CD4-positive, alpha-beta T cell treated with Interleukin-15 for 1 hour (primary cell): ENCODE results near the gene ANKRD2.
"Not testable (repeated sequence)": the region's sequence is repeated elsewhere in the genome, so short reads cannot be mapped to it uniquely, and the experiment has no call there.

ENCODE experiments used
- DNase-seq: peaks from one replicate; pipeline ENCODE4 v3.0.0-alpha.2; 2020

Gene ANKRD2

DNA sequence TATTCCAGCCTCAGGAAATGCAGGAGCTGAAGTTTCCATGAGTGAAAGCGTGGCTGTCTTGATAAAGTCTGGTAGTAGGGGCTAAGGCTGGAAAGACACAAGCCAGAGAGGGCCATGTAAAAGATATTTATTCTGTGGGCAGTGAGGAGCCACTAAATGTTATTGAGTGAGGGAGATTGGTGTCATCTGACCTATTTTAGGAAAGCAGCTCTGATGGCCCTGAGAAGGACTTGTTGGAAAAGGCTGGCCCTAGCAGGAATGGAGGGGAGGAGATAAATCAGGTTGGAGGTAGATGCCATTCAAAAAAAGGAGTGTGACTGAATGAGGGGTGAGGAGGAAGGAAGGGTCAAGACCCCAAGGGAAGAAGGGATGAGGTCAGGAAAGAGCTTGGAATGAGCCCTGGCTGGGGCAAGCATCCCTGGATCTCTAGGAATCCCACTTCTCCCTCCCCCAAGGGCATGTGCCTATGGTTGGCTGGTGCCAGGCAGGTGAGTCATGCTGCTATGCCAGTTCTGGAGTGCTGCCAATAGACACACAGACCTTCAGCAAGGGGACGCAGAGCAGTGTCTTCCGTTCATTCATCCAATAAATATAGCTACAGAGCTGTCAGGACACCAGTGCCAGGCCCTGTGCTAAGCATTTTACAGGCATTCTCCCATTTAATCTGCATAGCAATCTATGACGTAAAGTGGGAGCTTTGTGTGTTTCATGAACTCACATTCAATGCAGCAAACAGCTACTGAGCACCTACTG, 2.0 kb downstream of the ANKRD2 start:
- no peak for DNase-seq

DNA sequence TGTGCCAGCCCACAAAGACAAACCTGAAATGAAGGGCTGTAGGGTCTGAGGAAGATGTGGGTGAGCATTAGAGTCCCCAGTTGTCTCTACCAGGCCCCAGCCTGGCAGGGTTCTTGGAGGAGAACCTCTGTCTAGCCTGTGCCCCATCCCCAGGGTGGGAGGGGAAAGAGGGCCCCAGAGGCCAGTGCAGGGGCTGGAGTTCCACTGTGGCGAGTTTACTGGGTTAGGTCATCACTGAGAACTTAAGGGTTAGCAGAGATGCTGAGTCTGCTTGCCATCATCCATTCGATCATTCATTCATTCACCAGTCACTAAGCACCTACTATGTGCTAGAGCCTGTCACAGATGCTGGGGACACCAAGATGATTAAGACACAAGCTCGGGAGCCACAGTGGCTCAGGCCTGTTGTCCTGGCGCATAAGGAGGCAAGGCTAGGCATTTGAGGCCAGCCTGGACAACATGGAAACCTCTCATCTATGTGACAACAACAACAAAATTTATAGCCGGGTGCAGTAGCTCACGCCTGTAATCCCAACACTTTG, 2.6 kb downstream of the ANKRD2 start:
- DNase-seq: no peak

DNA sequence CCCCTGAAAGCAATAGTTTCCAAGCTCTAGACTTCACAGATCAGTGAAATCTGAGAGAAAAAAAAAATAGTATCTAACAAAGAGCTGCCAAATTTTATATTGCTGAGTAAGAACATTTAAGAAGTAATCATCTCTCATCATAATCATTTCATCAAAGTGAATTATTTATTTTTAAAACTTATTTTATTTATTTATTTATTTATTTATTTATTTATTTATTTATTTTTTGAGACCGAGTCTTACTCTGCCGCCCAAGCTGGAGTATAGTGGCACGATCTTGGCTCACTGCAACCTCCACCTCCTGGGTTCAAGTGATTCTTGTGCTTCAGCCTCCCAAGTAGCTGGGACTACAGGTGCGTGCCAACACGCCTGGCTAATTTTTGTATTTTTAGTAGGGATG, 3.9 kb downstream of the ANKRD2 start:
- not testable (repeated sequence) for DNase-seq

DNA sequence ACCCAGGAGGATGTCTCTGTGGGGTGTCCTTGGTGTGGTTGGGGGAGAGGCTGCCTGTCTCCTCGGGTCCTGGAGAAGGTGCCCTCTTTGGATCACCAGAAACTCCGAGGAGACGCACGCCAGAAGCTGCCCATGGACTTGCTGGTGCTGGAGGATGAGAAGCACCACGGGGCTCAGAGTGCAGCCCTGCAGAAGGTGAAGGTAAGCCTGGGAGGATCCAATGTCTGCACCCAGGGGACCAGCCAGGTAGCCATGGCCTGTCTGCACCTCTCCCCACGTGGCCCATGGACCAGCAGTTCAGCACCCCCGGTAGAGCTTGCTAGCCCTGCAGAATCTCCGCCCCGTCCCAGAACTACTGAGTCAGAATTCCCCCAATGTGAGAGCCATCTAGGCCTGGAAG, 5.1 kb downstream of the ANKRD2 start:
- no peak for DNase-seq

DNA sequence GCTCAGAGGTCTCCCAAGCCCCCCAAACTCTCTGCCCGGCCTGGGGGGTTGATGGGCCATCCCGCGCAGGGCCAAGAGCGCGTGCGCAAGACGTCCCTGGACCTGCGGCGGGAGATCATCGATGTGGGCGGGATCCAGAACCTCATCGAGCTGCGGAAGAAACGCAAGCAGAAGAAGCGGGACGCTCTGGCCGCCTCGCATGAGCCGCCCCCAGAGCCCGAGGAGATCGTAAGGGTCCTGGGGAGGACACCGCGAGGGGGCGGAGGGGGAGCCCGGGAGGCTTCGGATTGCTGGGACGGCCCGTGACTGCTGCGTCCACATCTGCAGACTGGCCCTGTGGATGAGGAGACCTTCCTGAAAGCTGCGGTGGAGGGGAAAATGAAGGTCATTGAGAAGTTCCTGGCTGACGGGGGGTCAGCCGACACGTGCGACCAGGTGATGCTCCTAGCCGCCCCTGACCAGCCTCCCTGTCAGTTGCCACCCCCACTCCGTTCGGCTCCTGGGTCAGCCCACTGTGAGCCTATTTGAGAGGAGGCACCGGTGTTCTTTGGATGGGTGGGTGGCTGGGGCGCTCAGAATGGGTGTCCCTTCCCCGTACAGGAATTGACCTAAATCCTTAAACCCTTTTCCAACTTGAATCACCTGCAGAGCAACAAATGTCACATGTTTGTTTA, 5.7 kb downstream of the ANKRD2 start:
- DNase-seq: no peak

DNA sequence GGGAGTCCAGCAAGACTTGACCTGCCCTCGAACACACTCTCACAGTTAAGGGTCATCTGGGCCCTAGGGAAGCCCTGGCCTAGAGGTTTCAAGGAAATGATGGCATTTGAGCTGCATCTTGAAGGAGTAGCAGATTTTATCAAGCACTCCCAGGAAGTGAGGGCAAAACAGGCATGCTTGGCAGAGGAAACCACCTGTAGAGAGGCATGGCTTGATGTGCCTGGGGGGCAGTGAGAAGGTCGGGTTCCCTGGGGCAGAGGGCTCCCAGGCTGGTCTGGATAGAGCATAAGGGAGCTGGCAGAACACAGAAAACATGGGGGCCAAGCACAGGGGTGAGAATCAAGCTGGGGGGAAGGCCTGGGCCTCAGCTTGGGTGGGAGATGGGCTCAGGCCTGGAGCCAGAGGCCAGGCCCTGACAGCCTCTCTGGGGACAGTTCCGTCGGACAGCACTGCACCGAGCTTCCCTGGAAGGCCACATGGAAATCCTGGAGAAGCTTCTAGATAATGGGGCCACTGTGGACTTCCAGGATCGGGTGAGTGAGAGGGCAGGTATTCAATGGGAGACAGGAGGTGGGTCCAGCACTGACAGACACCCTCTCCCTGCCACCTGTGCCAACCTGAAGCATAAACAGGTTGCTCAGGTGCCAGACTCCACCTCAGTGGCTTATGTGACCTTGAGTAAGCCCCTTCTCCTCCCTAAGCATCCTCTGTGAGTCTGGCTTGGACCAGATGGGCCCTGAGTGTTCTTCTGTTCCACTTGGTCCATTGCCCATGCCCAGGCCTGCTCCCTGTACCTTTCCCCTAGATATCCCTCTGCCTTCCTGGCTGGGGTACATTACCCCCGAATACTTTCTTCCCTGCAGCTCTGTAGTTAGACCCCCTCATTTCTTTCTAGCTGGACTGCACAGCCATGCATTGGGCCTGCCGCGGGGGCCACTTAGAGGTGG, 8.1 kb downstream of the ANKRD2 start:
- DNase-seq: no peak

DNA sequence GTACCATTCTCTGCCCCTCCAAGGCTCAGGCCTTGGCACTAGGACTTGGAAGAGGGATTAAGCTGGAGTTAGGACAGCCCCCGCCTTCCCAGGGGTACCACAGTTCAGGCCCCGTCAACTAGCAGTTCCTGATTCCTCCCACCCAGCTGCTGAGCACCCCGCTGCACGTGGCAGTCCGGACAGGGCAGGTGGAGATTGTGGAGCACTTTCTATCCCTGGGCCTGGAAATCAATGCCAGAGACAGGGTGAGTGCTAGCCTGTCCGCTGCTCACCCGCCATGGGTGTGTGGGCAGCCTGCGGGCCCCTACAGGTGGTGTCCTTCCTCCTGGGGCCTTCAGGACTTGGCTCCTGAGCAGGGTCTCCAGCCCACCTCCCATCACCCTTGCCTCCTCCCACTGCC, 9.6 kb downstream of the ANKRD2 start:
- DNase-seq: no peak

DNA sequence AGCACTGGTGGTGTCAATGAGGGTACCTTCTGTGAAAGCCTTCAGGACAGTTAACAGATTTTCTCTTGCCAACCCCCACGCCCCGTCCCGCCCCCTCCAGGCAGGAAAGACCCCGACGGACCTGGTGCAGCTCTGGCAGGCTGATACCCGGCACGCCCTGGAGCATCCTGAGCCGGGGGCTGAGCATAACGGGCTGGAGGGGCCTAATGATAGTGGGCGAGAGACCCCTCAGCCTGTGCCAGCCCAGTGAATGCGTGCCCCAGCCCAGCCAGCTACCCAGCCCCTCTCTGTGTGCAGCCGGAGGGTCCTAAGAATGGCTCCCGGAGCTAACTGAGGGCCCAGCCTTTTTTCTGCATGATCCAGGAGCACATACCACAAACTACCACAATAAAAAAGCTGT, 10.9 kb downstream of the ANKRD2 start:
- no peak for DNase-seq

DNA sequence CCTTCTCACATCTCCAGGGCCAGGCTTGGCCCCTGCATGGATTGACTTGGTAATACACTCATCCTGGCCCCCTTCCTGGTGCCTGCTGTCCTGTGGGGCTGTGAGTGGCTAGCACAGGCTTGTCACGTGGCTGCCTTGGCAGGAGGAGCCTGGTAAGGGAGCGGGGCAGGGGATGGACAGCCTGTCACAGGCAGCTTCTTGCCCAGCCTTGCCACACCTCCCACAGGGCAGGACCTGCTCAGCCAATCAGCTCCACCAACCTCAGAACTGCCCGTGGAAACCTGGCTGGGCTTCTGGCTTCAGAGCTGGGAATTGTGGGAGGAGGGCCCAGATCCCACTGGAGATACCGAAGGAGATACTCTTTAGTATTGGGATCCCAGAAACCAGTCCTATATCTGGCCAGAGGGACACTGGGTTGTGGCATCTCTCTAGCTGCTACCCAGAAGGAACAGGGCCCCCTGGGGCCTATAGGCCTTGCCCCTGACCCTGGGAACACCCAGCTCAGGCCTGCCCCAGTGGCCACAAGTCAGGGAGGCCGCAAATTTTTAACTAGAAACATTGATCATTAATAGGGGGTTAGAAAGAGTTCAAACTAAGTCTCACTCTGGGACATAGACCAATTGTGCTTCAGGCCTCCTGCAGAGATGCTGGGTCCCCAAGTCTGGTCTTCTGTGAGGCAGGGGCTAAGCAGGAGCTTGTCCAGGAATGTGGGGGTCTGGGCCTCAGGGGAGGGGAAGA, 11.7 kb downstream of the ANKRD2 start, which contains the start of gene HOGA1:
Gene HOGA1, plus strand, starts transcription at position 330 of the 738 bp plus-strand sequence. Its CDS starts 315 bp downstream, at position 645.
- no peak for DNase-seq

DNA sequence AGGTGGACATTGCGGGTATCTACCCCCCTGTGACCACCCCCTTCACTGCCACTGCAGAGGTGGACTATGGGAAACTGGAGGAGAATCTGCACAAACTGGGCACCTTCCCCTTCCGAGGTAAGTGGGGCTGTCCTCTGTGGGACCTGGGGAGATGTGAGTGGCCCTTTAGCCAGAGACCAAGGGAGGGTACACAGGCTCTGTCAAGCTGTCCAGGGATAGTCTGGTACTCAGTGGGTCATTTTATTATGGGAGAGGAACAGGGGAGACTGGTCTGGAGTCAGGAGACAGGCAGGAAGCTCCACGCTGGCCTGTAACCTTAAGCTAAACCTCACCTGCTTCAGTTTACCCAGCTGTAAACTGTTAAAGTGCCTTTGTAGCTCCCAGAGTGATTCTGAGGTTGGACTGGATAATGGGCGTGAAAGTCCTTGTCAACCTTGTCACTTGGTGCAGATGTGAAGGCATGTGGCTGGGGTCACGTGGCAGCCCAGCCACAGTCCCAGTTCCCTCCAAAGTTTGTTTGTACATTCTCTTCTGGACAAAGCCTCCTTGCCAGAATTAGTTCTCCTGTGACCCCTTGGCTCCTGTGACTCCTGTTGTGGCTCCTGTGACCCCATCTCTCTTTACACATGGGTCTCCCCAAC, 12.3 kb downstream of the ANKRD2 start:
- DNase-seq: no peak

DNA sequence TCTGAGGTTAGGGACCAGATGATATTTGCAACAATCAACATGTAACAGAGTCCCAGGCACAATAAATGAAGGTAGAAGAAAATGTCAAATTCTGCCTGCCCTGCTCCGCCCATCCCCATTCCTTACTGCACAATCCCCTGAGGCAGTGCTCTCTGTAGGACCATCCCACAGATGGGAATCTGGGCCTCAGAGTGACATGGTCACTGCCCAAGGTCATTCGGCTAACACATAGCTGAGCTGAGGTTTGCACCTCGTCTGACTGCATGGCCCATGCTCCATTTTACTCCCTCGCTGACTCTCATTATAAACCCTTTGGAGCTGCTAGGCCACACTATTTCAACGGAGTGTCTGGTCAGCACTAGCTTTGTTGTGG, 12.8 kb downstream of the ANKRD2 start:
- DNase-seq: no peak

DNA sequence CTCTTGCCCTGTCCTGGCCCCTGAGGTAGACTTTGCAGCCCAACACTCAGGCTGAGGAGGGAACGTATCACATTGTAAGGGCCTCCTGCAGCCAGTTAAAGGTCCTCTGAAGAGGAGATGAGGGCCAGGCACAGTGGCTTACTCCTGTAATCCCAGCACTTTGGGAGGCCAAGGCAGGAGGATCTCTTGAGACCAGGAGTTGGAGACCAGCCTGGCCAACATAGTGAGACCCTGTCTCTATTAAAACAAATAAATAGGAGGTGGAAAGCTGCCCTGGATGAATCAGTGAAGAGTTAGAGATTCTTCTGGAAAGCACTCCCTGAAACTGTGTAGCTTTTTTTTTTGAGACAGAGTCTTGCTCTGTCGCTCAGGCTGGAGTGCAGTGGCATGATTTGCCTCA, 14.6 kb downstream of the ANKRD2 start:
- DNase-seq: no peak

DNA sequence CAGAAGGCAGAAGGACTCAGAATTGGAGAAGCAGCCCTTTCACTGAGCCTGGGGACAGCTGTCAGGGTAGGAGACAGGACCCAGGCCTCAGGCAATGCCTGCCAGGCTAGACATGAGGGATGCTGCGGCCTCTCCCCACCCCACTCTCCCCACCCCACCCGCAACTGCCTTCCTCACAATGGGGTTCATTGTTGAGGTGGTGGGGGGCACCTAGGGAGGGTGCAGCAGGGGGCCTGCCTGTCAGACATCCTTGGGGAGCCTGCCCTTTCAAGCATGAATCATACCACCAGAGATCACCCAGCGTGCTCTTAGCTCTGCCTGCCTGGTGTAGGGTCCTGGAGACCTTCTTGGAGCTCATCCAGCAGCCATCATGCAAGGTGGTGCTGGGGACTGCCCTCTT, 16.9 kb downstream of the ANKRD2 start, which contains the start of gene C10orf62:
Gene C10orf62, plus strand, starts transcription at position 243 of the 400 bp plus-strand sequence. CDS start 177 bp downstream, outside the sequence.
- DNase-seq: no peak

DNA sequence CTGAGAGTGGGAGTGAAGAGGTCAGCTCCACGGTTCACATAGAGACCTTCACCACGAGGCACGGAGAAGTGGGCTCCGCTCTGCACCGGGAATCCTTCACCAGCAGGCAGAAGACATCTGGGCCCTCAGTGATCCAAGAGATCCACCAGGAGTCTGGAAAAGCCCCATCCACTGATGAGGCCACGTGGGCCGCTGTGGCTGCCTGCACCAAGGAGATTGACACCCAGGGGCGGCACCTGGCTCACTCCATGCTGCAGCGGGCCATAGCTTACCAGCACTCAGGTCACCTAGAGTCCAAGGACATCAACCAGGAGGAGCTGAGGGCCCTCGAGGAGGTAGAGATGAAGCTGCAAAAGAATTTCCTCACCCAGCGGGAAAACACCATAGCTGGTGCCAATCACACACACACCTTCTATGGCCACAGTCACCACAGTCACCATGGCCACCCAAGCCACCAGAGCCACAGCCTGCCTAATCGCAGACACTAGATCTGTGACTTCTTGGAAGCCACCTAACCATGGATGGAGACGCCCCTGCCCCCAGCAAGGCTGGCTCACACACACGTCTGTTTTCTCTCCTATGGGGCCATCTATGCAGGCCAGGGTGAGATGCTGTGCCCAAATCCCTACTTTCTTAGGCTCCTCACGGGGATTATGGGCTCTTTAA, 17.6 kb downstream of the ANKRD2 start:
- peak; percentile 25 for DNase-seq

DNA sequence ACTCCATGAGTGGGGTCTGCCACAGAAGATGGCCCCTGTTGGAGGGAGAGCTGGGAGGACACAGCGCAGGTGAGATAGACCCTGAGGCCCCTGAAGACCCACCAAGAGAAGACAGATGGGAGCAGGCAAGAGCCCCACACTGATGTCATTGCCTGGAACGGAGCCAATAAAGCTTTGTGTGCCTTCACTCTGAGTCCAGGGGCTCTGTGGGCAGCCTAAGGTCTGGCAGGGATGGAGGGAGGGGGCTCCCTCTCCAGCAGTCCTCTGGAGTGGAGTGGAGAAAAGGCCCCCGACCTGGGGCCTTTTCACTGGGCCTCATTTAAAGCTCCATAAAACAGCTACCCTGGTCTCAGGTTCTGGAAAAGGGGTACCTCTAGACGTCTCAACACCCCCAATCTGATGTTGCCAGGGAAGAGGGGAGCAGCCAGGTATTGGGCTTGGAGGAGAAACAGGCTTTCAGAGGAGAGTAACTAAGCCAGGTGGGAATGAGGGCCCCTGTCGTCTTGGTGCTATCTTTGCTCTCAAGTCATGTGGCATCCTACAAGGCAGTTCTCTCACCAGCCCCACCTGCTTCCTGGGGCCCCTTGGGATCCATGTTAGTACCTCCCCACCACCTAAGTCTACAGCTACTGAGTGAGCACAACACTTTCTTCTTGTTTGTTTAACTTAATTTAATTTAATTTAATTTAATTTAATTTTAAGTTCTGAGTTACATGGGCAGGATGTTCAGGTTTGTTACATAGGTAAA, 18.3 kb downstream of the ANKRD2 start:
- no peak for DNase-seq

DNA sequence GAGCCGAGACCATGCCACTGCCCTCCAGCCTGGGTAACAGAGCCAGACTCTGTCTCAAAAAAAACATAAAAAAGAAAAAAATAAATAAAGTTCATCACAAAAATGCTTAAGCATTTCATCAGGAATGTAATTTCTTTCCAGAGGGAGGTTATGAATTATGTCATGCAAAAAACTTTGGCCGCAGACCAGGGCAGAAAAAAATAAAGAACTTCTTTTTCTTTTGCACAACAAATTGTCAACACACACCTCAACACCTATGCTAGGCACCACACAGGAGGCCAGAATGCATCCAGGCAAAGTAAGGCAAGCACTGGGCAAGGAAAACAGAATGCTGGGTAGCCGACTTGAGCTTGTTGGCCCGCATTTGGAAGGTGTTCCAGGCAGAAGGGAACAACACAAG, 20.8 kb downstream of the ANKRD2 start:
- DNase-seq: no peak

DNA sequence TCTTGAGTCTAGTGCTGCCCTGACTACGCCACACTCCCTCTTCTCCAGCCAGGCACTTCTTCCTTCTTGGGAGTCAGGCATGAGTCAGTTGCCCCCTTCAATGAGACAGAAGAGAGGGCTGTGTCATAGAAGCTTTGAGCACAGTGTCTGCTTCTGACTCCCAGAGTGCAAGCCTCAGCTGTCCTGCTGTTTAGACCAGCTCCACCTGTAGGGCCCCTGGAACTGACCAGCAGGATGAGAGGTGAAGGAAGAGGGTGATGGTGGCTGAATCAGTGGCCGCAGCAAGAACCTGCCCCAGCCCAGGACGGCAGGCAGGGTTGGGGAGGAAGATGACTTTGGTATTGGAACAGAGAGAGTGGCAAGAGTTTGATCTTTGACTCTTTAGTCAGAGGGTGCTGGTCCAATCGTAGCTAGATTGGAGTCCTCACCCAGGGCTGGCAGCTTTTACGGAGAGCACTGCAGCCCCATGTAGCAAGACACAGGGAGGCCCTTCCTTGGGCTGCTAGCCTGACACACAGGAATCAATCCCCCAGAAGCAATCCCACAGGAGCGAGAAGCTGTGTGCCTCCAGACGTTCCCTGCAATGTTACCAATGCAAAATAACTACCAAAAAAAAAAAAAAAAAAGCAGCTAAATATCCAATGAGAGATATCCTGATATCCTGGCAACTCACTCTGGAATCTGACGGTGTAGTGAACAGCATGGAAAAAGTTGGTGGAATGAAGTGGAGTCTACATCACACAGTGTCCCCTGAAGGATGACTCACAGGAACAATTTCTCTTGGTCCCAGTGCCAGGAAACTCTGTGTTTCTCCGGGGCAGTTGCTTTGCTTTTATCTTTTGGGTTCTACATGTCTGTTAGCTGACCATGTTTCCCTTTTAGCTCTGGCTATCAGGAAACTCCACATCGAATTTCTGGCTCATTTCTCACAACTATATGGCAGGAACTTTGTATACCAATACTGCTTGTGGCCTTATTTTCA, 23.8 kb downstream of the ANKRD2 start:
- DNase-seq: no peak

DNA sequence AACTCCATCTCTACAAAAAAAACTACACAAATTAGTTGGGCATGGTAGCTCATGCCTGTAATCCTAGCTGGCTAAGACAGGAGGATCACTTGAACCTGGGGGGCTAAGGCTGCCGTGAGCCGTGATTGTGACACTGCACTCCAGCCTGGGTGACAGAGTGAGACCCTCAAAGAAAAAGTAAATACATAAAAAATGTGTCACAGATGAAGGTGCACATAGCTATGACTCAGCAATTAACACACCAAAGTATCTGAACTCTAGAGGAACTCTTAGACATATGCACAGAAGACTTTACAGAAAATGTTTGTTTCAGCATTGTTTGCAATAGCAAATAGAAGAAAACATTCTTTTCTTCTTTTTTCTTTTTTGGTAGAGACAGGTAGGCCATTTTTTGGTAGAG, 25.2 kb downstream of the ANKRD2 start:
- no peak for DNase-seq
